IMR-90 (cell line): Measurements from ENCODE around the gene UQCRC1. TPM values are rescaled to one million over a fixed set of nuclear protein-coding genes. Genes with fewer than 3 reads are reported as not detected.
A peak's percentile ranks its signal among the peaks of the same experiment; 100 is the strongest.

Experiments used
- ATAC-seq: fragments of 200-7000 bp; cut with Tn5 transposase; 2 replicates; pipeline ENCODE4 v1.9.1; 2020; ENCODE audit warnings: low read depth, mild to moderate bottlenecking, moderate library complexity
- BruUV-seq: library from RNA; stranded (reverse); fragments of 400-500 nt; replicated peaks from 2 replicates; lab custom pipeline; 2021; lab: Mats Ljungman, UMichigan
- CTCF ChIA-PET: fragments of 300-600 bp; formaldehyde crosslinking; extraction: SDS; loops from one replicate; lab custom pipeline; 2021; ENCODE audit warnings: antibody characterized with exemption; lab: Yijun Ruan, JAX
- POLR2A ChIA-PET: fragments of 300-600 bp; sonication (Branson Sonifier 250); formaldehyde crosslinking; loops from one replicate; lab custom pipeline; 2022; ENCODE audit warnings: antibody characterized with exemption; ENCODE audit not compliant: unreplicated experiment; lab: Charles Lee
- DNase-seq: peaks from one replicate; pipeline ENCODE4 v3.0.0; 2013
- H2AFZ ChIP-seq: replicated peaks from 2 replicates; pipeline ENCODE3; 2013; ENCODE audit warnings: low read length, mild to moderate bottlenecking; ENCODE audit not compliant: poor library complexity
- H2AK5ac ChIP-seq: 2 replicates; pipeline ENCODE4 v1.6.1; 2013; ENCODE audit warnings: low read depth, low read length, inconsistent platforms
- H2AK9ac ChIP-seq: replicated peaks from 2 replicates; pipeline ENCODE3; 2013; ENCODE audit warnings: mild to moderate bottlenecking, low read depth, low read length, moderate library complexity; ENCODE audit not compliant: poor library complexity
- H2BK120ac ChIP-seq: 2 replicates; pipeline ENCODE4 v1.6.1; 2013; ENCODE audit warnings: low read depth, low read length, inconsistent platforms
- H2BK15ac ChIP-seq: 3 replicates; pipeline ENCODE4 v1.6.1; 2013; ENCODE audit warnings: low read depth, low read length, inconsistent platforms
- H2BK20ac ChIP-seq: 2 replicates; pipeline ENCODE4 v1.6.1; 2013; ENCODE audit warnings: low read depth, mild to moderate bottlenecking, inconsistent platforms, low read length, moderate library complexity
- H2BK5ac ChIP-seq: 2 replicates; pipeline ENCODE4 v1.6.1; 2013; ENCODE audit warnings: mild to moderate bottlenecking, low read depth, low read length, inconsistent platforms; ENCODE audit not compliant: poor library complexity, severe bottlenecking
- H3K14ac ChIP-seq: replicated peaks from 2 replicates; pipeline ENCODE4 v1.6.1; 2013; ENCODE audit warnings: low read depth, low read length, inconsistent platforms
- H3K18ac ChIP-seq: 2 replicates; pipeline ENCODE4 v1.6.1; 2013; ENCODE audit warnings: low read depth, low read length, control low read depth
- H3K23ac ChIP-seq: 2 replicates; pipeline ENCODE4 v1.6.1; 2013; ENCODE audit warnings: low read depth, low read length, inconsistent platforms
- H3K27ac ChIP-seq: 2 replicates; pipeline ENCODE4 v1.5.1; 2013; ENCODE audit warnings: mild to moderate bottlenecking, control low read depth, low read length; ENCODE audit not compliant: insufficient read depth
- H3K27me3 ChIP-seq: 2 replicates; pipeline ENCODE4 v1.6.1; 2013; ENCODE audit warnings: low read length; ENCODE audit not compliant: control insufficient read depth, insufficient read depth
- H3K36me3 ChIP-seq: 2 replicates; pipeline ENCODE4 v1.6.1; 2013; ENCODE audit warnings: low read length, mixed read lengths; ENCODE audit not compliant: control insufficient read depth, insufficient read depth
- H3K4ac ChIP-seq: 2 replicates; pipeline ENCODE4 v1.6.1; 2013; ENCODE audit warnings: low read depth, low read length, inconsistent platforms
- H3K4me1 ChIP-seq: 2 replicates; pipeline ENCODE4 v1.6.1; 2013; ENCODE audit warnings: low read length, mixed read lengths; ENCODE audit not compliant: control insufficient read depth, insufficient read depth
- H3K4me2 ChIP-seq: 2 replicates; pipeline ENCODE4 v1.6.1; 2013; ENCODE audit warnings: low read depth, mild to moderate bottlenecking, control low read depth, low read length, moderate library complexity
- H3K4me3 ChIP-seq: 2 replicates; pipeline ENCODE4 v1.5.1; 2013; ENCODE audit warnings: low read depth, mild to moderate bottlenecking, control low read depth, low read length, moderate library complexity; ENCODE audit not compliant: insufficient read depth
- H3K56ac ChIP-seq: 2 replicates; pipeline ENCODE4 v1.6.1; 2013; ENCODE audit warnings: low read length, inconsistent platforms; ENCODE audit not compliant: insufficient read depth; ENCODE audit errors: extremely low read depth
- H3K79me1 ChIP-seq, 2 experiments: 2 replicates each; pipeline ENCODE4 v1.6.1; 2013; ENCODE audit warnings: low read length in 2 of 2, inconsistent platforms in 1 of 2, low read depth in 1 of 2
- H3K9ac ChIP-seq: 2 replicates; pipeline ENCODE4 v1.6.1; 2013; ENCODE audit warnings: low read depth, low read length, control low read depth
- H3K9me1 ChIP-seq: 2 replicates; pipeline ENCODE4 v1.6.1; 2013; ENCODE audit warnings: low read length, inconsistent platforms; ENCODE audit not compliant: insufficient read depth
- H3K9me3 ChIP-seq: 2 replicates; pipeline ENCODE4 v1.6.1; 2013; ENCODE audit warnings: low read length; ENCODE audit not compliant: control insufficient read depth, insufficient read depth
- H4K20me1 ChIP-seq: 2 replicates; pipeline ENCODE4 v1.6.1; 2013; ENCODE audit warnings: low read length, inconsistent platforms; ENCODE audit not compliant: insufficient read depth
- H4K5ac ChIP-seq: 2 replicates; pipeline ENCODE4 v1.6.1; 2013; ENCODE audit warnings: mild to moderate bottlenecking, low read depth, low read length, control low read depth
- H4K8ac ChIP-seq, 2 experiments: 2 replicates each; pipeline ENCODE4 v1.6.1; 2013; ENCODE audit warnings: low read depth in 2 of 2, low read length in 2 of 2, control low read depth in 1 of 2, inconsistent platforms in 1 of 2
- H4K91ac ChIP-seq: 2 replicates; pipeline ENCODE4 v1.6.1; 2013; ENCODE audit warnings: low read depth, low read length, inconsistent platforms; ENCODE audit not compliant: insufficient read depth
- CHD1 ChIP-seq: IDR thresholded peaks from 2 replicates; pipeline ENCODE4 v1.6.1; 2012; ENCODE audit warnings: low read depth, low read length, improper control_type of control experiment
- FOS ChIP-seq: fragments of 150-350 bp; IDR thresholded peaks from 2 replicates; pipeline ENCODE4 v1.6.1; 2016; ENCODE audit warnings: low read depth, low read length
- WGBS, 2 experiments: methylation state at CpG; one replicate each; pipeline versions ENCODE4 v1.1.5 to v1.1.7; 2013; ENCODE audit warnings: missing lambda C conversion rate in 2 of 2; ENCODE audit not compliant: insufficient read length in 1 of 2; ENCODE audit errors: extremely low coverage in 2 of 2; 5-methylcytosine and 5-hydroxymethylcytosine counted together
- dilution Hi-C: fragments of 300-500 bp; cut with HindIII; formaldehyde crosslinking; loops from one replicate; pipeline ENCODE4 v1.14.3; 2018; ENCODE audit warnings: low sequenced_read_pairs; ENCODE audit not compliant: unreplicated experiment
- in situ Hi-C: fragments of 300-500 bp; cut with MboI; formaldehyde crosslinking; loops from 3 replicates; pipeline ENCODE4 v1.14.3; 2019; ENCODE audit warnings: low sequenced_read_pairs, inconsistent platforms, mixed read lengths
- intact Hi-C: fragments of 100-400 bp; cut with micrococcal nuclease; formaldehyde crosslinking; loops from 2 replicates; pipeline ENCODE4 v1.10.0; 2022
- polyA plus RNA-seq, 3 experiments: library from polyadenylated mRNA; depleted of rRNA; stranded (reverse); fragments of >200 nt; gene quantifications; 2 replicates each; pipeline ENCODE4 v1.2.3, GENCODE V29; 2012; ENCODE audit warnings: low replicate concordance in 1 of 3
- total RNA-seq: library from RNA; depleted of rRNA; stranded (reverse); fragments of >200 nt; gene quantifications from 2 replicates; pipeline ENCODE4 v1.2.3, GENCODE V29; 2012

The UQCRC1 gene
- total and polyA plus RNA-seq, 2 of the 4 experiments (the other 2 are of a cell fraction) = 474 to 1,365 TPM

- ChIA-PET CTCF (interaction anchor here (1.2 kb wide), 1 partner anchor 72 kb away, joined by 3 read pairs; no protein-coding TSS in a partner anchor), POLR2A (no interaction called here)
- H2BK20ac ChIP-seq = no peak overlapping the region
- no peak overlapping the region for H3K23ac ChIP-seq
- no peak for TF ChIP-seq CHD1
- no peak for TF ChIP-seq FOS
- no peak for DNase-seq
- H3K18ac ChIP-seq = no peak overlapping the region
- in situ Hi-C loops (no loop called here), dilution Hi-C loops (no loop called here), intact Hi-C loops (loop anchor here (10.0 kb wide), 1 partner anchor 188 kb away; the partner anchor contains the start of genes ATRIP, CCDC51 and TMA7)
- H4K8ac ChIP-seq = no peak overlapping the region
- no peak overlapping the region for H3K4ac ChIP-seq
- no peak overlapping the region for H4K91ac ChIP-seq
- peaks cover 55% of the 10 kb centered on the region for H3K36me3 ChIP-seq
- 98% methylated on average over 8 of the region's 15 CpGs; no CpG with 5 or more reads in 1 of the 2 experiments for WGBS, 2 experiments
- H2AK5ac ChIP-seq = no peak overlapping the region
- H3K27ac ChIP-seq = no peak overlapping the region
- H3K56ac ChIP-seq = no peak overlapping the region
- no peak overlapping the region for H2AFZ ChIP-seq
- no peak overlapping the region for H3K14ac ChIP-seq
- H3K9ac ChIP-seq = no peak overlapping the region
- peaks cover 48% of the 10 kb centered on the region for H4K20me1 ChIP-seq
- H3K9me3 ChIP-seq = no peaks in the 10 kb centered on the region
- no peak overlapping the region for H2BK15ac ChIP-seq
- peaks cover 18% of the 10 kb centered on the region for H3K4me1 ChIP-seq
- no peak overlapping the region for H4K5ac ChIP-seq
- H3K9me1 ChIP-seq = peaks cover 12% of the 10 kb centered on the region
- no peak overlapping the region for H2BK120ac ChIP-seq
- BruUV-seq = no TSS peak
- H3K4me2 ChIP-seq = no peak overlapping the region; the same call in 1 of the 2 replicates
- no peak overlapping the region for H2BK5ac ChIP-seq
- H3K79me1 ChIP-seq = peaks cover 42 to 74% of the 10 kb centered on the region in 2 experiments
- H3K4me3 ChIP-seq = no peak overlapping the region
- H3K27me3 ChIP-seq = no peaks in the 10 kb centered on the region
- H2AK9ac ChIP-seq = peak overlapping the region; percentile 29
- no peak for ATAC-seq
Observed at GRCh38 chr3:48633256-48633655, 23.8 kb upstream of the UQCRC1 start.
